ENCODE data around the gene SHCBP1. TPM values are rescaled to one million over a fixed set of nuclear protein-coding genes. Genes with fewer than 3 reads are reported as not detected.
"Not testable (repeated sequence)": the region's sequence is repeated elsewhere in the genome, so short reads cannot be mapped to it uniquely, and the experiment has no call there.

The SHCBP1 gene
- total and polyA plus RNA-seq, 10 donors = 1.7 to 15.7 (median 4.4) TPM

DNA sequence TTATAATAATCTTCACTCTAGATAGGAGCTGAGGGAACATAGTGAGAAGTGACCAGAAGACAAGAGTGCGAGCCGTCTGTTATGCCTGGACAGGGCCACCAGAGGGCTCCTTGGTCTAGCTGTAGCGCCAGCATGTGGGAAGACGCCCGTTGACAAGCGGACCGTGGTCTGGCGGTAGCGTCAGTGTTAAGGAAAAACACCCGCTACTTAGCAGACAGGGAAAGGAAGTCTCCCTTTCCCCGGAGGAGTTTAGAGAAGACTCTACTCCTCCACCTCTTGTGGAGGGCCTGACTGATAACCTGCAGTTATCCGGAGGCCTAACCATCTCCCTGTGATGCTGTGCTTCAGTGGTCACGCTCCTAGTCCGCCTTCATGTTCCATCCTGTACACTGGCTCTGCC lies 66.7 kb downstream of the SHCBP1 start:
- H3K9me3 ChIP-seq; H3K4me1 ChIP-seq; H3K36me3 ChIP-seq; H3K27ac ChIP-seq; H3K27me3 ChIP-seq (replicated peaks in 1 of 7): not testable (repeated sequence)
- 17 to 21% (median 18%) methylated on average over 13 to 14 of the region's 14 CpGs for WGBS, 5 donors
- TF ChIP-seq, protein P1, sequence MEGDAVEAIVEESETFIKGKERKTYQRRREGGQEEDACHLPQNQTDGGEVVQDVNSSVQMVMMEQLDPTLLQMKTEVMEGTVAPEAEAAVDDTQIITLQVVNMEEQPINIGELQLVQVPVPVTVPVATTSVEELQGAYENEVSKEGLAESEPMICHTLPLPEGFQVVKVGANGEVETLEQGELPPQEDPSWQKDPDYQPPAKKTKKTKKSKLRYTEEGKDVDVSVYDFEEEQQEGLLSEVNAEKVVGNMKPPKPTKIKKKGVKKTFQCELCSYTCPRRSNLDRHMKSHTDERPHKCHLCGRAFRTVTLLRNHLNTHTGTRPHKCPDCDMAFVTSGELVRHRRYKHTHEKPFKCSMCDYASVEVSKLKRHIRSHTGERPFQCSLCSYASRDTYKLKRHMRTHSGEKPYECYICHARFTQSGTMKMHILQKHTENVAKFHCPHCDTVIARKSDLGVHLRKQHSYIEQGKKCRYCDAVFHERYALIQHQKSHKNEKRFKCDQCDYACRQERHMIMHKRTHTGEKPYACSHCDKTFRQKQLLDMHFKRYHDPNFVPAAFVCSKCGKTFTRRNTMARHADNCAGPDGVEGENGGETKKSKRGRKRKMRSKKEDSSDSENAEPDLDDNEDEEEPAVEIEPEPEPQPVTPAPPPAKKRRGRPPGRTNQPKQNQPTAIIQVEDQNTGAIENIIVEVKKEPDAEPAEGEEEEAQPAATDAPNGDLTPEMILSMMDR (IDR thresholded peaks at IDR 0.05 in 8 of 11, conservative IDR thresholded peaks at IDR 0.05 in 3 of 11) = peak; percentile 35 to 80 (median 70)
- H3K4me3 ChIP-seq = peak overlapping the region in 1 of 8 donors; percentile 27
- intact Hi-C loops (cut with DNase I; ENCODE audit: low total_unique reads) = loop anchor here (10.0 kb wide), 2 partner anchors 50 to 1610 kb away; no protein-coding TSS in a partner anchor
- DNase-seq = peak; percentile 82

DNA sequence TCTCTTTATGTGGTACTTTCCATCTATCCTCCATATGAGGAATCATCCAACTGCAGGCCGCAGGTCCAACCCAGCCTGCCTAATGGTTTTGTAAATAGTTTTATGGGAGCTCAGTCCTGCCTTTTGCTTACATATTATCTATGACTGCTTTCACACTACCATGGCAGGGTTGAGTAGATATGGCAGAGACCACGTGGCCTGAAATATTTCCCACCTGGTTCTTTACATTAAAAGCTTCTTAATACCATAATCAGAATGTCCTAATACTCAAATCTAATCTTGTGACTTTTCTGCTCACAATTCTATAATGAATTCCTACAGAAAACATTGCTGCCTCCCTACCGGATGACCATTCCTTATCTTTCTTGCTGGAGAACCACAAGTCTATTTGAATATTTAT lies 71.7 kb downstream of the SHCBP1 start:
- Histone ChIP-seq H3K4me1 (peaks cover 0 to 2% (median under 1%) of the 10 kb centered on the region in 6 donors), H3K36me3 (no peaks in the 10 kb centered on the region), H3K27me3 (replicated peaks in 1 of 7) (peaks cover 0 to 7% (median 0%) of the 10 kb centered on the region in 7 donors), H3K4me3 (no peak overlapping the region), H3K9me3 (no peaks in the 10 kb centered on the region), H3K27ac (no peak overlapping the region)
- intact Hi-C loops (cut with DNase I; ENCODE audit: low total_unique reads) = no loop called here
- WGBS, 5 donors = 64 to 73% (median 69%) methylated on average over 3 of the region's 3 CpGs
- no peak for DNase-seq
- no peak for TF ChIP-seq POLR2A (IDR thresholded peaks at IDR 0.05)
- TF ChIP-seq, protein P1 (IDR thresholded peaks at IDR 0.05 in 8 of 11, conservative IDR thresholded peaks at IDR 0.05 in 3 of 11) = no peak

Small RNA genes within 50 kb of the gene (small RNA-seq; reads per million reads assigned to genes)
- 0 reads per million in 4 donors for gene RNU6-845P

Other genes starting within 250 kb of the SHCBP1 start
- gene VPS35, start 67.8 kb upstream of the SHCBP1 start, total RNA-seq = 100 to 1,000 TPM in 4 of 7 donors, 10 to 100 TPM in 3; 58.3 to 111 (median 105) TPM
- gene VPS35, start 67.8 kb upstream of the SHCBP1 start, polyA plus RNA-seq = 10 to 100 TPM; 18.1 to 24.9 (median 22.0) TPM
- 10 to 100 TPM in 1 of 7 donors, 1 to 10 TPM in 6; 3.1 to 10.0 (median 5.9) TPM for gene ORC6, start 68.3 kb upstream of the SHCBP1 start, total RNA-seq
- 10 to 100 TPM in 1 of 3 donors, 1 to 10 TPM in 2; 8.4 to 11.4 (median 8.4) TPM for gene ORC6, start 68.3 kb upstream of the SHCBP1 start, polyA plus RNA-seq
- 1 to 10 TPM in 2 of 7 donors, under 1 TPM in 4, not detected in 1; 0.13 to 2.4 (median 0.37) TPM for gene MYLK3, start 127.0 kb upstream of the SHCBP1 start, total RNA-seq
- under 1 TPM; 0.03 to 0.26 (median 0.07) TPM for gene MYLK3, start 127.0 kb upstream of the SHCBP1 start, polyA plus RNA-seq
- gene C16orf87, start 209.8 kb upstream of the SHCBP1 start, total RNA-seq = 10 to 100 TPM in 1 of 7 donors, 1 to 10 TPM in 6; 7.7 to 10.3 (median 8.9) TPM
- 1 to 10 TPM; 7.2 to 7.6 (median 7.3) TPM for gene C16orf87, start 209.8 kb upstream of the SHCBP1 start, polyA plus RNA-seq

All from spleen (tissue), 11 donors.